ENCODE data around the gene SLC36A4.

The SLC36A4 gene

DNA sequence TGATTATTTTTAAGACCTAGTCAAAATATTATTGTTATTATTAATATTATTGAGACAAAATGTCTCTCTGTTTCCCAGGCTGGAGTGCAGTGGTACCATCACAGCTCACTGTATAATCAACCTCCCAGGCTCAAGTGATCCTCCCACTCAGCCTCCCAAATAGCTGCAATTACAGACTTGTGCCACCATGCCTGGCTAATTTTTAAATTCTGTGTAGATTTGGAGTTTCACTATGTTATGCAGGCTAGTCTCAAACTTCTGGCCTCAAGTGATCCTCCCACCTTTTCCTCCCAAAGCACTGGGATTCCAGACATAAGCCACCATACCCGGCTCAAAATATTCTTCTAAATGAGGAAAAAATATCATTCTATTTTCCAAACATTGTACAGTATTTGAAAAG, 37.0 kb downstream of the SLC36A4 start:
- Mint-ChIP-seq H3K27me3 (no peaks in the 10 kb centered on the region), H3K4me3 (no peak overlapping the region), H3K27ac (no peak overlapping the region), H3K9me3 (no peaks in the 10 kb centered on the region), H3K36me3 (peaks cover 36% of the 10 kb centered on the region), H3K4me1 (no peaks in the 10 kb centered on the region)

DNA sequence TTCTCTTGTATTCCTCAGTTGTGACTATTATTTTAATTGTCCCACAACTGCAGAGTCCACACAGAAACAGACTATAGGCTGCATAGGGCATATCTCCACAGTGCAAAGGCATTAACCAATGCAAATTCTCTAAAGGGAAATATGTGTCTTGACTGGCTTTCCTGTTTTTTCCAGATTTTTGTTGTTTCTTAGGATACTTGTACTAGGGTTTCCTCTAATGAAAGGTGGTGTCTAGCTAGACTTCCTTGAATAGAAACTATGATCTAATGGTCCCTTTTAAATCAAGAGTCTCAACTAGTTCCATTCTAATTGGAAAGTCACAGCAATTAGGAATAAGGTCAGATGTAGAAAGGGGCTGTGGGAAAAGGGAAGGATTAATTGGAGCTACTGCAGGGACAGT, 37.6 kb downstream of the SLC36A4 start:
- Mint-ChIP-seq H3K9me3 (no peaks in the 10 kb centered on the region), H3K4me3 (no peak overlapping the region), H3K27ac (no peak overlapping the region), H3K36me3 (peaks cover 40% of the 10 kb centered on the region), H3K27me3 (no peaks in the 10 kb centered on the region), H3K4me1 (no peaks in the 10 kb centered on the region)

DNA sequence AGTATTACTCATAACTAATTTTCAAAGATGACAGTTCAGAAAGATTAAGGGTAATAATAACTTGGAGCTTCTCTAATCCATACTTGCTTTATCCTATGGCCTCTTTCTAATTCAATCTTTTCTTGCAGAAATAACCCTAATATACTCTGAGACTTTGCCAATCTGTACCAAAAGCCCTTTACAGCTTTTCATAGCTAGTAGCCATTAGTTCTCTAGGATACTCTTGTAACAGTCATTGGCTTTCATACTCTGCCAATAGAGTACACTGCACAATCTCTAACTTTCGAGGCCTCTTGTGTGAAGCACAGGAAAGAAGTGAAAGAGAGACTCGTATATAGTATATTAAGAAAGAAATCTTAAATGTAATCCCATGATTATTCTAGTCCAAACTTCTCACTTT, 38.1 kb downstream of the SLC36A4 start:
- no peak overlapping the region for H3K4me3 Mint-ChIP-seq

DNA sequence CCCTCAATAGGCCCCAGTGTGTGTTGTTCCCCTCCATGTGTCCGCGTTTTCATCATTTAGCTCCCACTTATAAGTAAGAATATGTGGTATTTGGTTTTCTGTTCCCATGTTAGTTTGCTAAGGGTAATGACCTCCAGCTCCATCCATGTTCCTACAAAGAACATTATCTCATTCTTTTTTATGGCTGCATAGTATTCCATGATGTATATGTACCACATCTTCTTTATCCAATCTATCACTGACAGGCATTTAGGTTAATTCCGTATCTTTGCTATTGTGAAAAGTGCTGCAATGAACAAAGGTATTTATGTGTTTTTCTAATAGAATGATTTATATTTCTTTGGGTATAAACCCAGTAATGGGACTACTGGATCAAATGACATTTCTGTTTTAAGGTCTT, 42.1 kb downstream of the SLC36A4 start:
- Mint-ChIP-seq H3K9me3 (no peaks in the 10 kb centered on the region), H3K27ac (no peak overlapping the region), H3K4me3 (no peak overlapping the region), H3K27me3 (no peaks in the 10 kb centered on the region), H3K36me3 (peaks cover 23% of the 10 kb centered on the region), H3K4me1 (no peaks in the 10 kb centered on the region)

More for the DNA sequence above, 38.1 kb downstream of the SLC36A4 start:
- no peak overlapping the region for H3K27ac Mint-ChIP-seq
- no peaks in the 10 kb centered on the region for H3K27me3 Mint-ChIP-seq
- peaks cover 39% of the 10 kb centered on the region for H3K36me3 Mint-ChIP-seq
- H3K4me1 Mint-ChIP-seq = no peaks in the 10 kb centered on the region
- H3K9me3 Mint-ChIP-seq = no peaks in the 10 kb centered on the region

DNA sequence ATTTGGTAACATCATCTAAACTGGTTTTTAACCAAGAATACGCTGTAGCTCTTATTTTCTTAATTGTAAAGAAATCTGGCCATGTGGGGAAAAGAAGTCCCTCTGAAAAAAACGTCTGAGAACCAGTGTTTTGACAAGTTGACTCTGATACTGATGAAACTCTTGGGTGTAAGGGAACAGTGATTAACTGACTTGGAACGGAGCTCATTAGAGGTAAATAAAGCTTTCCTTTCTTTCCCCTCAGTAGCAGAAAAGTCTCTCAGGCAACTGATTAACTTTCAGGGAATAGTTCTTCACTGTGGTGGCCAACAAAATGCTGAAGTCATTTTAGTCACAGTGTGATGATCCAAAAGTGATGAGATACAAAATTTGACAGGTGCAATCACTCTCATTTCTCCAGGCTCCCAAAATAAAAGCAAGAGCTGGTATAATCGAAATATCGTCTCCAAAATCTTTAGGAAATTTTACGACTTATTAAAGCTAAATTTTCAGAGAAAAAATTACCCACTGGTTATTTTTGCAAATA, 52.3 kb downstream of the SLC36A4 start:
- no peaks in the 10 kb centered on the region for H3K27me3 Mint-ChIP-seq
- H3K36me3 Mint-ChIP-seq = peaks cover 12% of the 10 kb centered on the region

DNA sequence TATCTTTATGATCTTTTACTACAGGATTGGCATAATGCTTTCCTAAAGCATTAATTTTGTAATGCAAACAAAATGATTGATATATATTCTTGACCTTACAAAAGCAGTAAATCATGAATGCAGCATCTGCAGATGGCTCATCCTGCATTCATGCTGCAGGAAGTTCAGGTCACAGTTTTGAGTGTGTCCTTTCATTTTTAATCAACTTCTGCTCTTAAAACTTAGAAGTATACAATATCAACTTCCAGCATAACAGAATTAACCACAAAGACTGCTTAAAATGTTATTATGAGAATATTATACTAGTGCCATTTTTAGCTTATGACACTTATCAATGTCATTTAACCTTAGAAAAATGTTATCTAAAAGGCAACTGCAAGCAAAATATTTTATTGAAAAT, 54.0 kb downstream of the SLC36A4 start:
- Mint-ChIP-seq H3K27ac (no peak overlapping the region), H3K36me3 (peaks cover 9% of the 10 kb centered on the region), H3K9me3 (no peaks in the 10 kb centered on the region), H3K27me3 (no peaks in the 10 kb centered on the region), H3K4me3 (no peak overlapping the region), H3K4me1 (no peaks in the 10 kb centered on the region)

More for the DNA sequence above, 52.3 kb downstream of the SLC36A4 start:
- no peaks in the 10 kb centered on the region for H3K9me3 Mint-ChIP-seq
- no peaks in the 10 kb centered on the region for H3K4me1 Mint-ChIP-seq
- H3K4me3 Mint-ChIP-seq = no peak overlapping the region
- H3K27ac Mint-ChIP-seq = no peak overlapping the region

DNA sequence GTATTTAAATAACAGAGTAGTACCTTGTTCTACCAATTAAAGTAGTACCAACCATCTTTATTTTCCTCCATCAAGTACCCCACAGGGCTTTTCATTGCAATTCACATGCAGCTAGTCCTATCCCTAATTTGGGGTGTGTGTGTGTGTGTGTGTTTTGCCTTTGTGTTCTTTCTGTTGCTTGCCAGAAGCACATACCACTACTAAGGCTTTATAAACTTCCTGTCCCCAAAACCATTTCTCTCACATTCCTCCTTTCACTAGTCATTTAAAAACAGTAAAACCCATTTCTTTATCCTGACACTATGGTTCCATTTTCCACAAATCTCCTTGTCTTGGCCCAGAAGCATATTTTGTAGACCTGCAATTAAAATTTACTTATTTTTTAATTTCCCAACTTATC, 54.6 kb downstream of the SLC36A4 start:
- no peaks in the 10 kb centered on the region for H3K4me1 Mint-ChIP-seq
- no peaks in the 10 kb centered on the region for H3K27me3 Mint-ChIP-seq
- H3K9me3 Mint-ChIP-seq = no peaks in the 10 kb centered on the region
- H3K27ac Mint-ChIP-seq = no peak overlapping the region
- no peak overlapping the region for H3K4me3 Mint-ChIP-seq
- peaks cover 9% of the 10 kb centered on the region for H3K36me3 Mint-ChIP-seq

DNA sequence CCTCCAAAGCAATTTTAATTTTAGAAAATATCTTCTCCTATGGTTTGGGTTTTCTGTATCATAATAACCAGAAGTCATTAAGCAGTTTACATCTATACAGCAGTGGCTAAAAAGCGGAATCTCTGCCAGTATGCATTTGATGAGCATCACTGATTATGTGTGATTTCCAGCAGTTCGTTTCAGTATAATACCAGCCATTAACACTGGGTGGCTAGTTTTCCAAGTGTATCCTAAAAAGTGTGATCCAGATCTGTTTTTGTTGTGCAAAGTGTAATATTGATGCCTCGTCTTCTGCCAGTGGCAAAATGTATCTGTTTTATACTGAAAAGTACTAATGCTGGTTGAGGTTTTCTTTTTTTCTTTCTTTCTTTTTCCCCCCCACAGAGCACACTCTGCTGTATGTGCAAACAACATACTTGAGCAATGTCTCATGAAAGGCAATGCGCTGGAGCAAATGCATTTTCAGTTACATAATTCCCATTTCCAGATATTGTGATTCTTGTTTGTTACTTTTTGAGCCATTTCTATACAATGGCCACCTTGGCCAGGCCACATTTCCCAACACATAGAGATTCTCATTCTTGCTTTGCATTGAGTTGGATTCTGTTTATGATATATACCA, 64.2 kb downstream of the SLC36A4 start:
- H3K4me3 Mint-ChIP-seq = no peak overlapping the region
- peaks cover 6% of the 10 kb centered on the region for H3K9me3 Mint-ChIP-seq
- H3K27me3 Mint-ChIP-seq = no peaks in the 10 kb centered on the region
- H3K36me3 Mint-ChIP-seq = peaks cover 14% of the 10 kb centered on the region
- H3K4me1 Mint-ChIP-seq = no peaks in the 10 kb centered on the region
- H3K27ac Mint-ChIP-seq = no peak overlapping the region

DNA sequence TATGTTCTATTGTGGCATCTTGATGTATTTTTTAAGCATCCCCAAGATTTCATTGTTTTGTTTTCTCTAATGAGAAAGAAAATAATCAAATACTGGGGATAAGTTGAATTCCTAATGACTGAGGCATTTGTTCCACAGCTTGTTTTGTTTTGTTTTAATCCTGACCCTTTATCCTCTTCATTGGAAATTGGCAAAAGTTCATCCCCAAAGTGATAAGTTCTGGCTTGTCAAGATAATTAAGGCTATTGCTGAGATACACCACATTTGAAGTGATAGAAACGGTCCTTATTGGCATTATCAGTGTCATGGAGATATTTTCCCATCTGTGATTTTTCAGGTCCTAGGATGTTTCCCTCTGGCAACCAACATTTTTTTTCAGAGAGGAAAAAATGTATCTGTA, 65.0 kb downstream of the SLC36A4 start:
- Mint-ChIP-seq H3K27ac (no peak overlapping the region), H3K36me3 (peaks cover 14% of the 10 kb centered on the region), H3K4me1 (no peaks in the 10 kb centered on the region), H3K27me3 (no peaks in the 10 kb centered on the region), H3K9me3 (peaks cover 6% of the 10 kb centered on the region), H3K4me3 (no peak overlapping the region)

DNA sequence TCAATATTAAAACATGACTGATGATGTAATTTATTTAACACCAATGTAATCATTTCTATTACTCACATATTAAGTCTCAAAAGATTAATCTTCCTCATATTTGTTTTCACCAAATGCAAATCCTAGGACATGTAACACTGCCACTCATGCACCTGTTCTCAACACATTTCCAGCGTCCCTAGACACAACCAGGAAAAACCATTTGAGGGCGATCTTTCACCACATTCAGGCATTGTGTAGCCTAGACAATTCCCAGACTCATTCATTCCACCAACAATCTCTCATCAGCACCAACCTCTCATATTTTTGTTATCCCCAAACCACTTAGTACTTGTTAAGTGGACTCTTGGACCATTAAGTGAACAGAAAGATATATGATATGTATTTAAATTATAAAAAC, 66.1 kb downstream of the SLC36A4 start:
- Mint-ChIP-seq H3K4me1 (no peaks in the 10 kb centered on the region), H3K4me3 (no peak overlapping the region), H3K9me3 (peaks cover 6% of the 10 kb centered on the region), H3K36me3 (peaks cover 14% of the 10 kb centered on the region), H3K27ac (no peak overlapping the region), H3K27me3 (no peaks in the 10 kb centered on the region)

DNA sequence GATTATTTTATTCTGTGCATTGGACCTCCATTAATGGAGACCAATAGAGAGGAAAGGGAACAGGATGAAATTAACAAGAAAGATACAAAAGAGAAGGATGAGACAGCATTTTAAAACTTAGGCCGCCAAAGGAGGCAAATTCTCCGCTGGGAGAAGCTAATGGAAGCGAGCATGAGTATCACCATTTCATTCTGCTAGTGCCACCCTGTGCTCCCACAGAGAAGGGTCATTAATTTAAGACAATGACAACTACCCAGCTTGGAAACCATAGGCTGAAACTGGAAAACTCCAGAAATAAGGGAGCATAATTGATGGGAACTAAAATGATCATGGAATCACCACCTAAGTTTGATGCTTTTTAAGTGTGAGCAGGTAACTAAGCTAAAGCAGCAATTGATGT, 69.2 kb downstream of the SLC36A4 start:
- Mint-ChIP-seq H3K36me3 (no peaks in the 10 kb centered on the region), H3K4me3 (no peak overlapping the region), H3K9me3 (peaks cover 7% of the 10 kb centered on the region), H3K4me1 (no peaks in the 10 kb centered on the region), H3K27me3 (peaks cover 10% of the 10 kb centered on the region), H3K27ac (no peak overlapping the region)

DNA sequence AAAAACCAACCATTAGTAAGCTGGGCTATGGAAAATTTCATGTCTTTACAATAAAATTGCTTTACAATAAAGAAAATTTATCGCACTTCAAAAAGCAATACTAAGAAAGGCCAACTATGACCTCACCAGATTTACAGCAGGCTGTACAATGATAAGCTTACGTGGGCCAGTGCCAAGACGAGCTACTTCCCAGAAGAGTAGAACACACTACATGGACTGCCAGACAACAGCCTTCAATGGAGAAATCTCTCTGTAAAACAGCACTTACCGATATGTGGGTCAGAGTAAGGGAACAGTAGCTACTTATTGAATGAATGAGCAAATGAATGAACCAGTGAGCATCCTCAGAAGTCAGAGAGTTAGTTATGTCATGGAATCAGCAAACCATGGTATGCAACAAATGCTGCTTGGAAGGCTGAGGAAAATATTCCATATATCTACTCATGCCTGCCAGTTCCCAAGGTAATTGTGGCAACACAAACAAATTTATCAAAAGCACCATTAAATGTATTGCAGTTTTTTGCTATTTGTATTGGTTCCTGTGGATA, 74.4 kb downstream of the SLC36A4 start:
- no peak overlapping the region for H3K4me3 Mint-ChIP-seq
- peaks cover 16% of the 10 kb centered on the region for H3K27me3 Mint-ChIP-seq

DNA sequence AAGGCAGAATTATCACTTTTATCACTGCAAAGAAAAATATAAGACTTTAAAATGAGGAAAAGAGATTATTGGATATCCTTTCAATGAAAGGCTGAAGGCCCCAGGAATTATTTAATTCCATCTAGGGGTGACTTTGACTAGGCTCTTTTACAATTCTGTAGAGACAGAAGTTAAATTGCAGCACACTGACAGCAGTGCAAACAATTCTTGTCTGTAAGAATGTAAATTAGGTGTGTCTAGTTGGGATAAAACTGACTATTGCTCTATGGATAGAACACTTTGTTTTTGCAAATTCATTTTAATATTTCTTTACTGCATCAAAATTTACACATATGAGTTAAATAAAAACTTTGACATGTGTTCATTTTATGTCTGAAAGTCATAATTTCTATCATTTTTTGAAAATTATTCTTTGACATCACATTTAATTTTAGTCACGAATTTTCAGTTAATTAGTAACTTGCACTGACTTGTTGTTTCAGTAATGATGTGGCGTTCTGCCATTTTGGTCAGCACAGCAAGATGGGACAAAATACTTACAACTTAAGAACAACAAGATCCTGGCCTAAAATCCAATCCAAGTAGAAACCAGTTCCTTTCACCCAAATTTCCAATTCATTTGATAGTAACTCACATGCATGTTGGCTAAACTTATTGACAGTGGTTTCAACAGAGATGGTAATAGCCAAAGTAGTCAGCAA, 75.1 kb downstream of the SLC36A4 start:
- peaks cover 7% of the 10 kb centered on the region for H3K9me3 Mint-ChIP-seq
- no peak overlapping the region for H3K27ac Mint-ChIP-seq
- no peaks in the 10 kb centered on the region for H3K36me3 Mint-ChIP-seq
- H3K4me1 Mint-ChIP-seq = no peaks in the 10 kb centered on the region
- H3K27me3 Mint-ChIP-seq = peaks cover 16% of the 10 kb centered on the region
- H3K4me3 Mint-ChIP-seq = no peak overlapping the region

More for the DNA sequence above, 74.4 kb downstream of the SLC36A4 start:
- H3K4me1 Mint-ChIP-seq = no peaks in the 10 kb centered on the region
- no peak overlapping the region for H3K27ac Mint-ChIP-seq
- no peaks in the 10 kb centered on the region for H3K36me3 Mint-ChIP-seq
- H3K9me3 Mint-ChIP-seq = peaks cover 7% of the 10 kb centered on the region

DNA sequence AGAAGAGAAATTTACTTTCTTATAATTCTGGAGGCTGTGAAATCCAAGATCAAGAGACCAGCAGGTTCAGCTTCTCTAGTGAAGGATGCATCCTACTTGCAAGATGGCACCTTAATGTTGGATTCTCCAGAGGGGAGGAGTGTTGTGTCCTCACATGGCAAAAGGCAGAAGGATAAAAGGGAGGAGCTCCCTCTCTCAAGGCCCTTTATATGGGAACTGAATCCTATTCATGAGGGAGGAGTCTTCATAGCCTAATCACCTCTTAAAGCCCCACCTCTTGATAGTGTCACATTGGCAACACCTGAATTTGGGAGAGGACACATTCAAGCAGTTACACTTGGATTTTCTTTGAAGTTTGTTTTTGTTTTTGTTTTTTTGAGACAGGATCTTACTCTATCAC, 79.5 kb downstream of the SLC36A4 start:
- Mint-ChIP-seq H3K27ac (no peak overlapping the region), H3K27me3 (peaks cover 11% of the 10 kb centered on the region), H3K4me3 (no peak overlapping the region), H3K9me3 (no peaks in the 10 kb centered on the region), H3K4me1 (no peaks in the 10 kb centered on the region), H3K36me3 (no peaks in the 10 kb centered on the region)

DNA sequence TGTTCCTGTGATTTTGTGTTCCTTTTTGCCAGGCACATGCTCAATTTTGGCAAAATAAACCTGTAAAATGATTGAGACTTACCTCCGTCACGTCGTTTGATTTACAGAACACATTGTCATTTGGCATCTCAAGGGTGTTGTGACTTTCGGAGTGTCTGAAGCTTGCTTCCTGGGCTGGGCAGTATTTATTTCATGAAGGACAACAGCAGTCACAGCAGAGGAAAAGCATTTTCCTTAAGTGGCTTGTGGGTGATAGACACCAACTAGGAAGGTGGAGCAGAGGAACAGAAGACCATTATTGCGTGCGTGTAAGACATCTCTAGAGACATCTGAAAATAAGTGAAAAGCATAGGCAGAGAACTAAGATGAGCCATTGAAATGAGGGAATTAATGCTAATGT, 80.2 kb downstream of the SLC36A4 start:
- Mint-ChIP-seq H3K9me3 (no peaks in the 10 kb centered on the region), H3K4me3 (no peak overlapping the region), H3K4me1 (no peaks in the 10 kb centered on the region), H3K27me3 (peaks cover 11% of the 10 kb centered on the region), H3K27ac (no peak overlapping the region), H3K36me3 (no peaks in the 10 kb centered on the region)

DNA sequence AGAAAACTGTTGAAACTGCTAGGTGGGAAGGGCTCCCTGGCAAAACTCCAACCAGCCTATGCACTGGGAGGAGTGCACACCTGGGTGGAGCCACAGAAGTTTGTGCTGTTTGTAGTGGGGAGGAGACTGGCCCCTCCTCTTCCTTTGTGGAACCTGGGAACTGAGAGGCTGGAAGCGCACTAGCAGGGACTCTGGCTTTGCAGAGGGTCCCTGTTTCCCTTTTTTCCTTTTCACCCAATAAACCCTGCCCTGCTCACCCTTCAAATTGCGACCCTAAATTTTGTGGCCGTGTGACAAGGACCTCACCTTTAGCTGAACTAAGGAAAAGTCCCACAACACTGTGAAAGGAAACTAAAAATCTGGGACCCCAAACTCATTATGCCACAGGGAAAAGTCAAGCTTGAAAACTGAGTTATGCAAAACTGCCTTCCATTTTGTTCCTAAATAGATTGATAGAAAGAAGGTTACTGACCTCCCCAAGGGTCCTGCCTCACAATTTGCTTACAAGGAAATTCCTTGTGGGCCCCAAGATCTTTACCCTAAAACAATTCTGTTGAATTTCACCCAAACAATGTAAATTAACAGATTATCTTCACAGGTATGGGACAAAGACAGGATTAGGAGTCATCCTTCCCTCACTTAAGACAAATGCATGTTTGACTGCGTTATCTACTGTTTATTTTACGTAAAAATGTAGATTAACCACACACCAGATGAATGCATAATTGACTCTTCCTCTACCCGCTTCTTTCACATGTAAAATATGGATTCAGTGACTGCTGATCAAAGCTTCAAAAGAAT, 81.0 kb downstream of the SLC36A4 start:
- Mint-ChIP-seq H3K9me3 (no peaks in the 10 kb centered on the region), H3K27ac (no peak overlapping the region), H3K36me3 (no peaks in the 10 kb centered on the region), H3K4me1 (no peaks in the 10 kb centered on the region), H3K27me3 (peaks cover 13% of the 10 kb centered on the region), H3K4me3 (no peak overlapping the region)
